Neuronal stem cell (in vitro differentiated cells): ENCODE measurements around the gene TECPR2.

Experiments used
- DNase-seq: peaks from one replicate; pipeline ENCODE4 v3.0.0-alpha.2; 2013; ENCODE audit warnings: low spot score
- H2AFZ ChIP-seq: one replicate; pipeline ENCODE4 v1.6.1; 2013; ENCODE audit warnings: mild to moderate bottlenecking, low read length, inconsistent platforms
- H2AK5ac ChIP-seq: 2 replicates; pipeline ENCODE4 v1.6.1; 2013; ENCODE audit warnings: low read depth, mild to moderate bottlenecking, inconsistent platforms, low read length, moderate library complexity, mixed read lengths
- H2BK120ac ChIP-seq: 2 replicates; pipeline ENCODE4 v1.6.1; 2013; ENCODE audit warnings: low read depth, mild to moderate bottlenecking, inconsistent platforms, low read length, moderate library complexity, mixed read lengths
- H2BK12ac ChIP-seq: one replicate; pipeline ENCODE4 v1.6.1; 2013; ENCODE audit warnings: low read length, inconsistent platforms
- H2BK15ac ChIP-seq: 2 replicates; pipeline ENCODE4 v1.6.1; 2013; ENCODE audit warnings: mild to moderate bottlenecking, low read length, inconsistent platforms, mixed read lengths
- H2BK5ac ChIP-seq: one replicate; pipeline ENCODE4 v1.6.1; 2013; ENCODE audit warnings: inconsistent platforms, mild to moderate bottlenecking, low read length, moderate library complexity
- H3K14ac ChIP-seq: one replicate; pipeline ENCODE4 v1.6.1; 2013; ENCODE audit warnings: low read length, inconsistent platforms
- H3K18ac ChIP-seq: 2 replicates; pipeline ENCODE4 v1.6.1; 2013; ENCODE audit warnings: low read length, inconsistent platforms
- H3K23ac ChIP-seq: 2 replicates; pipeline ENCODE4 v1.6.1; 2013; ENCODE audit warnings: low read depth, mild to moderate bottlenecking, mixed read lengths, low read length, inconsistent platforms; ENCODE audit not compliant: poor library complexity
- H3K27ac ChIP-seq: replicated peaks from 3 replicates; pipeline ENCODE4 v1.5.1; 2013; ENCODE audit warnings: low read length, inconsistent platforms
- H3K27me3 ChIP-seq, 3 experiments: 2 replicates each; pipeline ENCODE4 v1.6.1; 2013; ENCODE audit warnings: low read length in 3 of 3, mild to moderate bottlenecking in 2 of 3, inconsistent platforms in 1 of 3, low read depth in 1 of 3, mixed read lengths in 1 of 3, moderate library complexity in 1 of 3; ENCODE audit not compliant: control insufficient read depth in 3 of 3, insufficient read depth in 3 of 3
- H3K36me3 ChIP-seq, 2 donors: replicated peaks in 1 of 2; 2 replicates each; pipeline ENCODE4 v1.6.1; 2013; ENCODE audit warnings: low read length in 2 of 2; ENCODE audit not compliant: control insufficient read depth in 2 of 2, insufficient read depth in 2 of 2
- H3K4ac ChIP-seq: 2 replicates; pipeline ENCODE4 v1.6.1; 2013; ENCODE audit warnings: inconsistent platforms, mild to moderate bottlenecking, low read length, moderate library complexity
- H3K4me1 ChIP-seq, 2 donors: 1 replicate in 1 of 2; 2 replicates in 1 of 2; pipeline ENCODE4 v1.6.1; 2013; ENCODE audit warnings: low read length in 2 of 2, low read depth in 1 of 2; ENCODE audit not compliant: control insufficient read depth in 2 of 2, insufficient read depth in 1 of 2
- H3K4me2 ChIP-seq: one replicate; pipeline ENCODE4 v1.6.1; 2013; ENCODE audit warnings: mild to moderate bottlenecking, low read length, inconsistent platforms; ENCODE audit not compliant: insufficient read depth, poor library complexity, severe bottlenecking
- H3K4me3 ChIP-seq, 2 donors: 2 replicates each; pipeline ENCODE4 v1.5.1; 2013; ENCODE audit warnings: low read length in 2 of 2, mild to moderate bottlenecking in 2 of 2, inconsistent platforms in 1 of 2, moderate library complexity in 1 of 2
- H3K79me1 ChIP-seq: one replicate; pipeline ENCODE4 v1.6.1; 2013; ENCODE audit warnings: low read depth, mild to moderate bottlenecking, inconsistent platforms, low read length, moderate library complexity
- H3K9ac ChIP-seq: one replicate; pipeline ENCODE4 v1.6.1; 2013; ENCODE audit warnings: mild to moderate bottlenecking, low read depth, low read length, inconsistent platforms; ENCODE audit not compliant: poor library complexity
- H3K9me3 ChIP-seq, 2 donors: replicated peaks in 1 of 2; 2 replicates each; pipeline versions ENCODE3 to v1.6.1; 2013; ENCODE audit warnings: low read length in 2 of 2, mild to moderate bottlenecking in 2 of 2, inconsistent platforms in 1 of 2, low read depth in 1 of 2, mixed read lengths in 1 of 2, moderate library complexity in 1 of 2; ENCODE audit not compliant: control insufficient read depth in 2 of 2, insufficient read depth in 1 of 2
- H4K8ac ChIP-seq: one replicate; pipeline ENCODE4 v1.6.1; 2013; ENCODE audit warnings: low read depth, mild to moderate bottlenecking, inconsistent platforms, low read length, moderate library complexity
- H4K91ac ChIP-seq: one replicate; pipeline ENCODE4 v1.6.1; 2013; ENCODE audit warnings: low read length, low read depth, mild to moderate bottlenecking, inconsistent platforms; ENCODE audit not compliant: poor library complexity
- WGBS, 2 donors: extraction: QIAGEN DNeasy Blood & Tissue Kit; methylation state at CpG; one replicate each; pipeline ENCODE4 v1.1.7; 2013; ENCODE audit warnings: missing lambda C conversion rate in 2 of 2, mixed read lengths in 1 of 2; ENCODE audit not compliant: insufficient read length in 2 of 2, insufficient replicate concordance in 1 of 2; ENCODE audit errors: extremely low coverage in 2 of 2; 5-methylcytosine and 5-hydroxymethylcytosine counted together

Gene TECPR2

GRCh38 chr14:102502571-102502970 lies 139.8 kb downstream of the TECPR2 start:
- no peak overlapping the region for H2BK120ac ChIP-seq
- H3K79me1 ChIP-seq = peaks cover 5% of the 10 kb centered on the region
- H3K4me2 ChIP-seq = no peak overlapping the region
- H2AK5ac ChIP-seq = no peak overlapping the region
- H3K23ac ChIP-seq = no peak overlapping the region
- no peak overlapping the region for H3K4ac ChIP-seq
- no peak overlapping the region for H2BK15ac ChIP-seq
- H3K27ac ChIP-seq = no peak overlapping the region
- H3K18ac ChIP-seq = no peak overlapping the region
- H3K14ac ChIP-seq = no peak overlapping the region
- no peak overlapping the region for H2BK5ac ChIP-seq
- H4K91ac ChIP-seq = no peak overlapping the region
- no peak overlapping the region for H3K4me3 ChIP-seq
- no peak overlapping the region for H3K9ac ChIP-seq
- H3K4me1 ChIP-seq = no peaks in the 10 kb centered on the region
- no peak for DNase-seq
- H2AFZ ChIP-seq = no peak overlapping the region
- no peaks in the 10 kb centered on the region for H3K27me3 ChIP-seq
- H3K9me3 ChIP-seq = no peaks in the 10 kb centered on the region
- WGBS, 2 donors = no CpG with 5 or more reads among the region's 10 CpGs
- no peak overlapping the region for H2BK12ac ChIP-seq
- no peak overlapping the region for H4K8ac ChIP-seq
- peaks cover 28 to 45% of the 10 kb centered on the region in 2 donors for H3K36me3 ChIP-seq

DNA sequence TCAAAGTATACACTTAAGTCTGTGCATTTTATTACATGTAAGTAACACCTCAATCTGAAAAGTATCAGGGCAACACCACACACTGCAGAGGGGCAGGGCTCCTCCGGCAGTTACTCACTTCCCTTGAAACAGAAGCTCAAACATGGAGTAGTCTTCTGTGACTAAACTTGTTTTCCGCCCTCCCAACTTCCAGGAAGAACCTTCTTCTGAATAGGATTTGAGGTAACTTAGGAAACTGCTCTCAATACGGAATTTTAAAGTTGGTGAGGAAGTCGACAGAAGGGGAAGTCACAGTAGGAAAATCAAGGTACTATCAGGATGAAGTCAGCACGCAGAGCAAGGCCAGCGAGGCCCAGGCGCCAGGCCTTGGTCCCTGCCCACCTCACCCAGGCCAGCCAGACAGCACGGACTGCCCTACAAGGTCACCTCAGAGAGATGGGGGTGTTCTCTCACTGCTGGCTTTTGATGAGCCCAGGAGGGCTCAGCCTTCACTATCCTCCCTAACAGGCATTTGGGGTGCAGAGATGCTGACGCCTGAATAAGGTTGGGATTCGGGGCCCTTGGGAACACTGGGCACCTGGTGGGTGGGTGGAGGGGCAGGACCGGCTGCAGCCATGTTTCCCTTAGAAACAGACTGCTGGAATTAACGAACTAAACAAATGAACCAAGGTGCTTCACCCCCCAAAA lies 141.0 kb downstream of the TECPR2 start:
- no peak overlapping the region for H2BK5ac ChIP-seq
- peaks cover 10% of the 10 kb centered on the region for H3K79me1 ChIP-seq
- no peak for DNase-seq
- H3K14ac ChIP-seq = no peak overlapping the region
- no peak overlapping the region for H3K4me2 ChIP-seq
- H3K4me1 ChIP-seq = peaks cover 0 to 4% of the 10 kb centered on the region in 2 donors
- no peak overlapping the region for H3K4me3 ChIP-seq
- H3K27me3 ChIP-seq = no peaks in the 10 kb centered on the region
- H3K23ac ChIP-seq = peak overlapping the region; percentile 34
- H3K9me3 ChIP-seq = no peaks in the 10 kb centered on the region
- H2BK15ac ChIP-seq = no peak overlapping the region
- H4K91ac ChIP-seq = no peak overlapping the region
- no peak overlapping the region for H3K18ac ChIP-seq
- no peak overlapping the region for H3K4ac ChIP-seq
- H2AK5ac ChIP-seq = no peak overlapping the region
- WGBS, 2 donors = no CpG with 5 or more reads among the region's 12 CpGs
- H2BK120ac ChIP-seq = no peak overlapping the region
- no peak overlapping the region for H3K27ac ChIP-seq
- H3K9ac ChIP-seq = no peak overlapping the region
- no peak overlapping the region for H4K8ac ChIP-seq
- no peak overlapping the region for H2BK12ac ChIP-seq
- peaks cover 24 to 38% of the 10 kb centered on the region in 2 donors for H3K36me3 ChIP-seq
- H2AFZ ChIP-seq = no peak overlapping the region

GRCh38 chr14:102504328-102504999 lies 141.7 kb downstream of the TECPR2 start:
- Histone ChIP-seq H3K4ac (no peak overlapping the region), H3K4me3 (no peak overlapping the region), H3K27ac (no peak overlapping the region), H2AFZ (no peak overlapping the region), H2BK15ac (no peak overlapping the region), H4K91ac (no peak overlapping the region), H3K79me1 (peaks cover 11% of the 10 kb centered on the region), H3K4me2 (no peak overlapping the region), H3K14ac (peak overlapping the region; percentile 21), H4K8ac (no peak overlapping the region), H2BK12ac (no peak overlapping the region), H2BK120ac (no peak overlapping the region), H3K36me3 (peaks cover 21 to 31% of the 10 kb centered on the region in 2 donors), H2AK5ac (peak overlapping the region; percentile 21), H3K9ac (no peak overlapping the region), H3K23ac (peak overlapping the region; percentile 43), H3K4me1 (peaks cover 0 to 5% of the 10 kb centered on the region in 2 donors), H2BK5ac (peak overlapping the region; percentile 39), H3K18ac (peak overlapping the region; percentile 57), H3K27me3 (no peaks in the 10 kb centered on the region), H3K9me3 (no peaks in the 10 kb centered on the region)
- no peak for DNase-seq
- no CpG with 5 or more reads among the region's 18 CpGs for WGBS, 2 donors

DNA sequence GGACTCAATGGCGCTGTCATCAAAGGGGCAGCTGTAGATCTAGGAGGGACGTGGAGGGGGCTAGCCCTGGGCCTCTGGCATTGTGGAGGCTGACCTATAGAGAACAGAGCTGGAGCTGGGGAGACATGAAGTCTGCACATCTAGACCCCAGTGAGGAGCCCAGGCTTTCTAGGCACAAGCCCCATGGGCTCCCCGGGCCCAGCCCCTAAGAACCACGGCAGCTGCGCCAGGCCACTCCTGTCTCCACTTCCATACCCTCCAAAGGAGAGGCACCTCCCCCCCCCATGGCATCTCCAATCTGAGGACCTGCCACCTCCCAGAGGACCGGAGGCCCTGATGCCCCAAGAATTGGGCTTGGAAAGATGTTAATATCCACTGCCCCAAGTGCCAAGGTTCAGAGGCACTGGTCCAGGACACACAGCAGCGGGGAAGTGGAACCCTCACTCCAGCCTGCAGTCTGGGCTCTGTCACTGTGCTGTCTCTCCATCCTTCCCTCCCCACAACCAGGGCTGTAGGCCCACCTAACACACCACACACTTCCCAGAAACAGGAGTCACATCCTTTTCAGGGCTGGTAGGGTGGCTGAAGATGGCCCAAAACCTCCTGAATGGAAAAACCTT lies 142.4 kb downstream of the TECPR2 start:
- no CpG with 5 or more reads among the region's 7 CpGs for whole genome bisulfite sequencing, 2 donors
- Histone ChIP-seq H3K4me1 (peaks cover under 1 to 5% of the 10 kb centered on the region in 2 donors), H3K9me3 (no peaks in the 10 kb centered on the region), H3K36me3 (peaks cover 21 to 29% of the 10 kb centered on the region in 2 donors), H3K9ac (no peak overlapping the region), H3K4me3 (no peak overlapping the region), H2BK120ac (no peak overlapping the region), H2BK5ac (peak overlapping the region; percentile 39), H4K8ac (no peak overlapping the region), H3K14ac (peak overlapping the region; percentile 21), H2AFZ (no peak overlapping the region), H2BK15ac (no peak overlapping the region), H2BK12ac (no peak overlapping the region), H3K79me1 (peaks cover 11% of the 10 kb centered on the region), H4K91ac (no peak overlapping the region), H3K23ac (peak overlapping the region; percentile 43), H3K4me2 (no peak overlapping the region), H3K27ac (no peak overlapping the region), H3K4ac (no peak overlapping the region), H3K18ac (no peak overlapping the region), H2AK5ac (no peak overlapping the region), H3K27me3 (no peaks in the 10 kb centered on the region)
- no peak for DNase-seq
